GM23338 (cell line): ENCODE data around the gene NKAIN2. TPM values are rescaled to one million over a fixed set of nuclear protein-coding genes. Genes with fewer than 3 reads are reported as not detected.

Experiments
- ATAC-seq: fragments of 200-7000 bp; cut with Tn5 transposase; 3 replicates; pipeline ENCODE4 v1.9.1; 2020
- DNase-seq: peaks from one replicate; pipeline ENCODE4 v3.0.0-alpha.2; 2015; ENCODE audit warnings: low spot score
- H2AFZ ChIP-seq: fragments of 200-600 bp; sonication (generic); 2 replicates; pipeline ENCODE4 v1.8.0; 2016; ENCODE audit warnings: antibody characterized with exemption, mild to moderate bottlenecking, moderate library complexity
- H3F3A ChIP-seq: fragments of 200-600 bp; sonication (generic); replicated peaks from 2 replicates; pipeline ENCODE4 v1.8.0; 2017; ENCODE audit warnings: antibody characterized with exemption, mixed run types, low read depth
- H3K27ac ChIP-seq: fragments of 200-600 bp; sonication (generic); 2 replicates; pipeline ENCODE4 v1.6.1; 2016; ENCODE audit warnings: low read depth
- H3K27me3 ChIP-seq: fragments of 200-600 bp; sonication (generic); 2 replicates; pipeline ENCODE4 v1.8.0; 2016; ENCODE audit warnings: mild to moderate bottlenecking, mixed run types, moderate library complexity; ENCODE audit not compliant: insufficient read depth
- H3K36me3 ChIP-seq: fragments of 200-600 bp; sonication (generic); 2 replicates; pipeline ENCODE4 v1.8.0; 2016; ENCODE audit warnings: mild to moderate bottlenecking; ENCODE audit not compliant: insufficient read depth
- H3K4me1 ChIP-seq: fragments of 200-600 bp; sonication (generic); 2 replicates; pipeline ENCODE4 v1.8.0; 2016; ENCODE audit warnings: mild to moderate bottlenecking, moderate library complexity; ENCODE audit not compliant: insufficient read depth
- H3K4me2 ChIP-seq: fragments of 200-600 bp; sonication (generic); 2 replicates; pipeline ENCODE4 v1.7.1; 2017; ENCODE audit warnings: mixed run types
- H3K4me3 ChIP-seq: fragments of 200-600 bp; sonication (generic); 2 replicates; pipeline ENCODE4 v1.6.1; 2016; ENCODE audit warnings: mixed run types
- H3K79me2 ChIP-seq: fragments of 200-600 bp; sonication (generic); replicated peaks from 2 replicates; pipeline ENCODE4 v1.8.0; 2017; ENCODE audit warnings: mild to moderate bottlenecking; ENCODE audit not compliant: insufficient read depth
- H3K9me2 ChIP-seq: fragments of 200-600 bp; sonication (generic); 2 replicates; pipeline ENCODE4 v1.8.0; 2017; ENCODE audit not compliant: insufficient read depth
- H4K20me1 ChIP-seq: fragments of 200-600 bp; sonication (generic); replicated peaks from 2 replicates; pipeline ENCODE4 v1.8.0; 2017; ENCODE audit warnings: mild to moderate bottlenecking; ENCODE audit not compliant: insufficient read depth
- H3K27ac Mint-ChIP-seq: 2 replicates; pipeline ENCODE4 v1.8.0; 2020; ENCODE audit warnings: inconsistent platforms, mild to moderate bottlenecking, moderate library complexity, mixed read lengths
- H3K27me3 Mint-ChIP-seq: 3 replicates; pipeline ENCODE4 v1.8.0; 2022; ENCODE audit warnings: low read depth, mild to moderate bottlenecking, moderate library complexity, mixed read lengths, inconsistent platforms; ENCODE audit not compliant: insufficient read depth, poor library complexity
- H3K36me3 Mint-ChIP-seq: 3 replicates; pipeline ENCODE4 v1.8.0; 2021; ENCODE audit warnings: low read depth, mild to moderate bottlenecking, inconsistent platforms, moderate library complexity, mixed read lengths
- H3K4me1 Mint-ChIP-seq: 3 replicates; pipeline ENCODE4 v1.8.0; 2020; ENCODE audit warnings: mild to moderate bottlenecking, inconsistent platforms, mixed read lengths
- H3K4me3 Mint-ChIP-seq: 3 replicates; pipeline ENCODE4 v1.8.0; 2021; ENCODE audit warnings: moderate library complexity, mild to moderate bottlenecking, inconsistent platforms, mixed read lengths
- H3K9me3 Mint-ChIP-seq: 3 replicates; pipeline ENCODE4 v1.8.0; 2020; ENCODE audit warnings: moderate library complexity, mild to moderate bottlenecking, inconsistent platforms, mixed read lengths
- CREB1 ChIP-seq: fragments of 250-450 bp; sonication (Bioruptor Pico); IDR thresholded peaks from 2 replicates; pipeline ENCODE4 v1.5.0; 2020; ENCODE audit warnings: low read depth, mild to moderate bottlenecking, moderate library complexity
- CTCF ChIP-seq, 2 experiments: fragments of 200-600 bp in 1 of 2; sonication (generic) in 1 of 2; conservative IDR thresholded peaks; 2 replicates each; pipeline versions ENCODE4 v1.5.1 to v1.6.1; 2016 to 2017; ENCODE audit warnings: antibody characterized with exemption in 2 of 2, low read depth in 2 of 2, mild to moderate bottlenecking in 2 of 2, moderate library complexity in 1 of 2
- ETS1 ChIP-seq: IDR thresholded peaks from 2 replicates; pipeline ENCODE4 v1.6.1; 2016; ENCODE audit warnings: antibody characterized with exemption
- EZH2 ChIP-seq: fragments of 200-600 bp; sonication (generic); IDR thresholded peaks from one replicate; pipeline ENCODE4 v1.8.0; 2017; ENCODE audit warnings: antibody characterized with exemption, mild to moderate bottlenecking, low read depth; ENCODE audit not compliant: unreplicated experiment
- EZH2phosphoT487 ChIP-seq: fragments of 200-600 bp; sonication (generic); IDR thresholded peaks from one replicate; pipeline ENCODE4 v1.8.1; 2018; ENCODE audit warnings: antibody characterized with exemption; ENCODE audit not compliant: unreplicated experiment
- JUNB ChIP-seq: IDR thresholded peaks from one replicate; pipeline ENCODE4 v1.6.1; 2016; ENCODE audit warnings: antibody characterized with exemption; ENCODE audit not compliant: unreplicated experiment
- NANOG ChIP-seq: IDR thresholded peaks from 2 replicates; pipeline ENCODE4 v1.6.1; 2016; ENCODE audit warnings: antibody characterized with exemption, borderline replicate concordance
- REST ChIP-seq: IDR thresholded peaks from one replicate; pipeline ENCODE4 v1.6.1; 2018; ENCODE audit warnings: antibody characterized with exemption; ENCODE audit not compliant: unreplicated experiment
- STAT1 ChIP-seq: IDR thresholded peaks from one replicate; pipeline ENCODE4 v1.6.1; 2016; ENCODE audit warnings: antibody characterized with exemption; ENCODE audit not compliant: unreplicated experiment
- ZNF114 ChIP-seq: fragments of 250-450 bp; sonication (Bioruptor Pico); IDR thresholded peaks from 2 replicates; pipeline ENCODE4 v1.5.0; 2020; ENCODE audit warnings: mild to moderate bottlenecking, moderate library complexity
- ZNF331 ChIP-seq: fragments of 250-450 bp; sonication (Bioruptor Pico); IDR thresholded peaks from 2 replicates; pipeline ENCODE4 v1.5.0; 2020; ENCODE audit warnings: low read depth, mild to moderate bottlenecking, moderate library complexity
- polyA plus RNA-seq: library from polyadenylated mRNA; unstranded; fragments of >200 nt; fragmentation: Nextera tagmentation; extraction: Ambion mirVana; gene quantifications from 2 replicates; pipeline ENCODE4 v1.2.1, GENCODE V29; 2016
- total RNA-seq: library from RNA; depleted of rRNA; stranded (reverse); fragments of >200 nt; shearing (Covaris generic); gene quantifications from 2 replicates; pipeline ENCODE4 v1.2.3, GENCODE V29; 2014

The NKAIN2 gene
- total and polyA plus RNA-seq, 2 experiments from 2014 or later = 0.39 to 1.1 TPM

GRCh38 chr6:124143435-124143834 is 339.8 kb downstream of the NKAIN2 start (continued):
- TF ChIP-seq REST = no peak

- H3K4me2 ChIP-seq = no peak overlapping the region
- Mint-ChIP-seq H3K4me3 (no peak overlapping the region), H3K4me1 (no peaks in the 10 kb centered on the region), H3K36me3 (no peaks in the 10 kb centered on the region), H3K27me3 (no peaks in the 10 kb centered on the region), H3K27ac (no peak overlapping the region), H3K9me3 (no peaks in the 10 kb centered on the region)
- H3K79me2 ChIP-seq = no peaks in the 10 kb centered on the region
- ATAC-seq = no peak
- no peaks in the 10 kb centered on the region for H3K36me3 ChIP-seq
- no peaks in the 10 kb centered on the region for H3F3A ChIP-seq
- no peak overlapping the region for H2AFZ ChIP-seq
- no peaks in the 10 kb centered on the region for H3K4me1 ChIP-seq
- H3K4me3 ChIP-seq = no peak overlapping the region
- H3K27ac ChIP-seq = no peak overlapping the region
- H4K20me1 ChIP-seq = no peaks in the 10 kb centered on the region
- no peaks in the 10 kb centered on the region for H3K27me3 ChIP-seq
- DNase-seq = no peak
- H3K9me2 ChIP-seq = no peaks in the 10 kb centered on the region
- no peak for TF ChIP-seq CREB1 (CRISPR knock-in tag)
- no peak for TF ChIP-seq STAT1
- TF ChIP-seq REST = no peak
- TF ChIP-seq EZH2phosphoT487 = no peak
- TF ChIP-seq ETS1 = no peak
- TF ChIP-seq CTCF (conservative IDR thresholded peaks at IDR 0.05; ENCODE audit: low read depth in 2 of 2) = no peak
- no peak for TF ChIP-seq ZNF331 (CRISPR knock-in tag)
- TF ChIP-seq EZH2 = no peak
- no peak for TF ChIP-seq NANOG
- no peak for TF ChIP-seq ZNF114 (CRISPR knock-in tag)
- TF ChIP-seq JUNB = no peak
These were observed 344.0 kb downstream of the NKAIN2 start for GRCh38 chr6:124147621-124148020.
